NCI-H2107 (cell line): ENCODE measurements around the gene CATSPERB.
"Not testable (repeated sequence)": the region's sequence is repeated elsewhere in the genome, so short reads cannot be mapped to it uniquely, and the experiment has no call there.

Experiments used
- DNase-seq: peaks from one replicate; lab custom pipeline; 2025; lab: John Stamatoyannopoulos, UW

The CATSPERB gene

GRCh38 chr14:91732859-91733477, 1.1 kb upstream of the CATSPERB start:
- DNase-seq, result no peak

- DNase-seq, result no peak
Observed at GRCh38 chr14:91732439-91732838, 553 bp upstream of the CATSPERB start.

- no peak for DNase-seq
Observed at GRCh38 chr14:91731018-91731417, 868 bp downstream of the CATSPERB start.

GRCh38 chr14:91729756-91730155, 2.1 kb downstream of the CATSPERB start:
- DNase-seq, result no peak

- DNase-seq, result no peak
Observed at GRCh38 chr14:91728616-91729183, 3.2 kb downstream of the CATSPERB start.

GRCh38 chr14:91727121-91727520, 4.8 kb downstream of the CATSPERB start:
- DNase-seq, result no peak

- DNase-seq, result no peak
Observed at GRCh38 chr14:91723501-91723900, 8.4 kb downstream of the CATSPERB start.

GRCh38 chr14:91722386-91722785, 9.5 kb downstream of the CATSPERB start:
- no peak for DNase-seq

- no peak for DNase-seq
Observed at GRCh38 chr14:91719839-91720238, 12.0 kb downstream of the CATSPERB start.

GRCh38 chr14:91716999-91717398, 14.9 kb downstream of the CATSPERB start:
- DNase-seq, result no peak

GRCh38 chr14:91714805-91715204, 17.1 kb downstream of the CATSPERB start:
- no peak for DNase-seq

- no peak for DNase-seq
Observed at GRCh38 chr14:91708795-91709194, 23.1 kb downstream of the CATSPERB start.

- DNase-seq, result no peak
Observed at GRCh38 chr14:91706996-91707395, 24.9 kb downstream of the CATSPERB start.

- no peak for DNase-seq
Observed at GRCh38 chr14:91694643-91695042, 37.2 kb downstream of the CATSPERB start.

- DNase-seq, result no peak
Observed at GRCh38 chr14:91693346-91693745, 38.5 kb downstream of the CATSPERB start.

GRCh38 chr14:91692075-91692474, 39.8 kb downstream of the CATSPERB start:
- DNase-seq, result no peak

GRCh38 chr14:91689608-91690007, 42.3 kb downstream of the CATSPERB start:
- DNase-seq, result no peak

- not testable (repeated sequence) for DNase-seq
Observed at GRCh38 chr14:91687436-91687835, 44.5 kb downstream of the CATSPERB start.

- no peak for DNase-seq
Observed at GRCh38 chr14:91685600-91685999, 46.3 kb downstream of the CATSPERB start.

- DNase-seq, result no peak
Observed at GRCh38 chr14:91681893-91682563, 49.9 kb downstream of the CATSPERB start.

- no peak for DNase-seq
Observed at GRCh38 chr14:91681118-91681517, 50.8 kb downstream of the CATSPERB start.

GRCh38 chr14:91679273-91679672, 52.6 kb downstream of the CATSPERB start:
- no peak for DNase-seq

- DNase-seq, result not testable (repeated sequence)
Observed at GRCh38 chr14:91677687-91678086, 54.2 kb downstream of the CATSPERB start.

- DNase-seq, result no peak
Observed at GRCh38 chr14:91674911-91675310, 57.0 kb downstream of the CATSPERB start.
